Type B pancreatic cell (in vitro differentiated cells): Measurements from ENCODE around the gene SLC8A1. TPM values are rescaled to one million over a fixed set of nuclear protein-coding genes. Genes with fewer than 3 reads are reported as not detected.

Source experiments
- DNase-seq: peaks from one replicate; pipeline ENCODE4 v3.0.0; 2021; ENCODE audit warnings: mixed read lengths; ENCODE audit not compliant: unreplicated experiment; ENCODE audit errors: extremely low spot score
- H3K27ac Mint-ChIP-seq: 2 replicates; pipeline ENCODE4 v1.8.0; 2021; ENCODE audit warnings: mild to moderate bottlenecking, mixed read lengths
- H3K27me3 Mint-ChIP-seq: 2 replicates; pipeline ENCODE4 v1.8.0; 2021; ENCODE audit warnings: mixed read lengths
- H3K36me3 Mint-ChIP-seq: 2 replicates; pipeline ENCODE4 v1.8.0; 2021; ENCODE audit warnings: mixed read lengths
- H3K4me1 Mint-ChIP-seq: one replicate; pipeline ENCODE4 v1.8.0; 2021; ENCODE audit warnings: mixed read lengths; ENCODE audit not compliant: unreplicated experiment
- H3K4me3 Mint-ChIP-seq: 2 replicates; pipeline ENCODE4 v1.8.0; 2021; ENCODE audit warnings: mild to moderate bottlenecking, mixed read lengths
- H3K9me3 Mint-ChIP-seq: 2 replicates; pipeline ENCODE4 v1.8.0; 2021; ENCODE audit warnings: mixed read lengths
- CTCF ChIP-seq: fragments of 200-600 bp; sonication (generic); conservative IDR thresholded peaks from 2 replicates; pipeline ENCODE4 v1.5.0; 2021; ENCODE audit warnings: antibody characterized with exemption, mild to moderate bottlenecking
- long read RNA-seq: library from polyadenylated mRNA; unstranded; transcript quantifications from one replicate; pipeline ENCODE4 v2.0.0, GENCODE V29; 2020
- total RNA-seq: library from RNA; stranded (reverse); gene quantifications from 2 replicates; pipeline ENCODE4 v1.2.1, GENCODE V29; 2021; ENCODE audit warnings: low replicate concordance

Gene SLC8A1
- total RNA-seq: 21.7 and 42.1 TPM in 2 replicates
- long read RNA-seq, partial matches to known transcripts: 0 of 3 reads
- long read RNA-seq, other reads (novel, unspliced or antisense): 3 of 3 reads

- no peaks in the 10 kb centered on the region for H3K9me3 Mint-ChIP-seq
- TF ChIP-seq CTCF: no peak
- H3K36me3 Mint-ChIP-seq: no peaks in the 10 kb centered on the region
- H3K4me1 Mint-ChIP-seq: peaks cover 28% of the 10 kb centered on the region
- peak; percentile 71 for DNase-seq
- H3K27me3 Mint-ChIP-seq: peaks cover 47% of the 10 kb centered on the region
- H3K4me3 Mint-ChIP-seq: peak within 1 kb of the TSS; percentile 95
- peak within 1 kb of the TSS; percentile 42 for H3K27ac Mint-ChIP-seq
These were observed at the start of gene SLC8A1 for GRCh38 chr2:40451918-40452605. TSS of gene SLC8A1 (minus strand) at chr2:40452090.

- Mint-ChIP-seq H3K4me1 (peaks cover 9% of the 10 kb centered on the region), H3K4me3 (no peak overlapping the region), H3K27ac (no peak overlapping the region), H3K9me3 (no peaks in the 10 kb centered on the region), H3K27me3 (peaks cover 33% of the 10 kb centered on the region), H3K36me3 (no peaks in the 10 kb centered on the region)
- no peak for TF ChIP-seq CTCF
- DNase-seq: no peak
These were observed 47.5 kb upstream of the SLC8A1 start for GRCh38 chr2:40499437-40499836.

- H3K4me1 Mint-ChIP-seq: peaks cover 9% of the 10 kb centered on the region
- H3K27me3 Mint-ChIP-seq: peaks cover 29% of the 10 kb centered on the region
- DNase-seq: no peak
- peak; percentile 35 for TF ChIP-seq CTCF
- H3K9me3 Mint-ChIP-seq: no peaks in the 10 kb centered on the region
- H3K4me3 Mint-ChIP-seq: no peak overlapping the region
- no peaks in the 10 kb centered on the region for H3K36me3 Mint-ChIP-seq
- no peak overlapping the region for H3K27ac Mint-ChIP-seq
These were observed 45.5 kb upstream of the SLC8A1 start for GRCh38 chr2:40497251-40497859.

GRCh38 chr2:40489678-40489960, 37.7 kb upstream of the SLC8A1 start:
- Mint-ChIP-seq H3K27ac (no peak overlapping the region), H3K27me3 (peaks cover 8% of the 10 kb centered on the region), H3K36me3 (no peaks in the 10 kb centered on the region), H3K9me3 (no peaks in the 10 kb centered on the region), H3K4me1 (peaks cover 17% of the 10 kb centered on the region), H3K4me3 (no peak overlapping the region)
- TF ChIP-seq CTCF: no peak
- DNase-seq: no peak

- Mint-ChIP-seq H3K4me3 (no peak overlapping the region), H3K4me1 (peaks cover 17% of the 10 kb centered on the region), H3K36me3 (no peaks in the 10 kb centered on the region), H3K9me3 (no peaks in the 10 kb centered on the region), H3K27ac (no peak overlapping the region), H3K27me3 (peaks cover 12% of the 10 kb centered on the region)
- no peak for DNase-seq
- no peak for TF ChIP-seq CTCF
These were observed 37.2 kb upstream of the SLC8A1 start for GRCh38 chr2:40488927-40489677.
